MM.1S (cell line): Measurements from ENCODE around the gene ALDH3B1.

ENCODE experiments used
- DNase-seq: peaks from one replicate; pipeline ENCODE4 v3.0.0-alpha.2; 2015
- H2AFZ ChIP-seq: fragments of 300-600 bp; sonication (generic); 2 replicates; pipeline ENCODE4 v1.6.0; 2016; ENCODE audit warnings: antibody characterized with exemption, low read length
- H3F3A ChIP-seq: fragments of 300-600 bp; sonication (generic); 2 replicates; pipeline ENCODE4 v1.6.1; 2016; ENCODE audit warnings: mild to moderate bottlenecking, antibody characterized with exemption, low read length, moderate library complexity, mixed read lengths; ENCODE audit not compliant: insufficient read depth
- H3K27ac ChIP-seq: fragments of 300-600 bp; sonication (generic); 2 replicates; pipeline ENCODE4 v1.5.1; 2016; ENCODE audit warnings: mild to moderate bottlenecking, low read length
- H3K27me3 ChIP-seq: fragments of 300-600 bp; sonication (generic); replicated peaks from 2 replicates; pipeline ENCODE4 v1.6.0; 2016; ENCODE audit warnings: low read length; ENCODE audit not compliant: insufficient read depth
- H3K36me3 ChIP-seq: fragments of 300-600 bp; sonication (generic); replicated peaks from 2 replicates; pipeline ENCODE4 v1.6.1; 2016; ENCODE audit warnings: mild to moderate bottlenecking, low read length, mixed read lengths; ENCODE audit not compliant: insufficient read depth
- H3K4me1 ChIP-seq: fragments of 300-600 bp; sonication (generic); 2 replicates; pipeline ENCODE4 v1.6.1; 2016; ENCODE audit warnings: low read length, mixed read lengths
- H3K4me2 ChIP-seq: fragments of 300-600 bp; sonication (generic); 2 replicates; pipeline ENCODE4 v1.6.0; 2016; ENCODE audit warnings: low read depth, low read length
- H3K4me3 ChIP-seq: fragments of 300-600 bp; sonication (generic); 2 replicates; pipeline ENCODE4 v1.5.1; 2016; ENCODE audit warnings: low read length, mixed read lengths
- H3K79me2 ChIP-seq: fragments of 300-600 bp; sonication (generic); 2 replicates; pipeline ENCODE4 v1.6.1; 2016; ENCODE audit warnings: mixed run types, low read length, mixed read lengths
- H3K9ac ChIP-seq: fragments of 300-600 bp; sonication (generic); 2 replicates; pipeline ENCODE4 v1.6.1; 2016; ENCODE audit warnings: low read length, mixed read lengths
- H3K9me2 ChIP-seq: fragments of 300-600 bp; sonication (generic); replicated peaks from 2 replicates; pipeline ENCODE4 v1.6.1; 2016; ENCODE audit warnings: mild to moderate bottlenecking, low read length, mixed read lengths; ENCODE audit not compliant: insufficient read depth
- H3K9me3 ChIP-seq: fragments of 300-600 bp; sonication (generic); replicated peaks from 2 replicates; pipeline ENCODE4 v1.6.1; 2016; ENCODE audit warnings: mild to moderate bottlenecking, low read length, mixed read lengths; ENCODE audit not compliant: insufficient read depth
- H4K20me1 ChIP-seq: fragments of 300-600 bp; sonication (generic); 2 replicates; pipeline ENCODE4 v1.6.1; 2016; ENCODE audit warnings: mild to moderate bottlenecking, low read length, moderate library complexity, mixed read lengths; ENCODE audit not compliant: insufficient read depth
- CTCF ChIP-seq: fragments of 300-600 bp; sonication (generic); IDR thresholded peaks from 2 replicates; pipeline ENCODE4 v1.5.1; 2016; ENCODE audit warnings: antibody characterized with exemption, low read length, mixed read lengths
- EZH2 ChIP-seq: fragments of 300-600 bp; sonication (generic); optimal IDR thresholded peaks from 2 replicates; pipeline ENCODE3; 2017; ENCODE audit warnings: low read depth, mild to moderate bottlenecking, antibody characterized with exemption, low read length, mixed read lengths
- EZH2phosphoT487 ChIP-seq: fragments of 300-600 bp; sonication (generic); IDR thresholded peaks from 2 replicates; pipeline ENCODE4 v1.6.1; 2018; ENCODE audit warnings: antibody characterized with exemption, low read length

Gene ALDH3B1

GRCh38 chr11:68041617-68042218 is 31.6 kb downstream of the ALDH3B1 start:
- no peak overlapping the region for H3K27ac ChIP-seq
- no peak overlapping the region for H2AFZ ChIP-seq
- no peak for DNase-seq
- H3K4me2 ChIP-seq = peak overlapping the region; percentile 95; the same call in 1 of the 2 replicates
- peaks cover 27% of the 10 kb centered on the region; the same call in 1 of the 2 replicates for H3F3A ChIP-seq
- H4K20me1 ChIP-seq = peaks cover 5% of the 10 kb centered on the region; the same call in 1 of the 2 replicates
- H3K27me3 ChIP-seq = no peaks in the 10 kb centered on the region
- H3K79me2 ChIP-seq = peaks cover 69% of the 10 kb centered on the region
- peaks cover 16% of the 10 kb centered on the region for H3K4me1 ChIP-seq
- no peaks in the 10 kb centered on the region for H3K9me2 ChIP-seq
- no peak overlapping the region for H3K9ac ChIP-seq
- 0 out of 2 replicates have a peak overlapping the region, but pooled peaks have one; percentile 89 for H3K4me3 ChIP-seq
- TF ChIP-seq EZH2 (no peak), EZH2phosphoT487 (no peak), CTCF (no peak)
- H3K9me3 ChIP-seq = no peaks in the 10 kb centered on the region
- H3K36me3 ChIP-seq = no peaks in the 10 kb centered on the region; the same call in 1 of the 2 replicates

GRCh38 chr11:68042219-68043028 is 32.3 kb downstream of the ALDH3B1 start:
- Histone ChIP-seq H3K27me3 (no peaks in the 10 kb centered on the region), H3K79me2 (peaks cover 69% of the 10 kb centered on the region), H4K20me1 (peaks cover 5% of the 10 kb centered on the region; the same call in 1 of the 2 replicates), H3K4me1 (peaks cover 16% of the 10 kb centered on the region), H3K4me3 (no peak overlapping the region), H3K4me2 (no peak overlapping the region), H2AFZ (no peak overlapping the region), H3K9me2 (no peaks in the 10 kb centered on the region), H3F3A (peaks cover 20% of the 10 kb centered on the region; the same call in 1 of the 2 replicates), H3K9ac (no peak overlapping the region), H3K9me3 (no peaks in the 10 kb centered on the region), H3K27ac (no peak overlapping the region), H3K36me3 (no peaks in the 10 kb centered on the region; the same call in 1 of the 2 replicates)
- DNase-seq = no peak
- TF ChIP-seq EZH2 (no peak), CTCF (no peak), EZH2phosphoT487 (no peak)

- Histone ChIP-seq H3K4me2 (no peak overlapping the region), H3K79me2 (peaks cover 69% of the 10 kb centered on the region), H2AFZ (no peak overlapping the region), H3K9me3 (no peaks in the 10 kb centered on the region), H3K9me2 (no peaks in the 10 kb centered on the region), H3K4me3 (no peak overlapping the region), H3K27ac (no peak overlapping the region), H3K4me1 (peaks cover 15% of the 10 kb centered on the region), H3K27me3 (no peaks in the 10 kb centered on the region), H3K36me3 (no peaks in the 10 kb centered on the region; the same call in 1 of the 2 replicates), H4K20me1 (peaks cover 5% of the 10 kb centered on the region; the same call in 1 of the 2 replicates), H3K9ac (no peak overlapping the region), H3F3A (peaks cover 14% of the 10 kb centered on the region; the same call in 1 of the 2 replicates)
- no peak for TF ChIP-seq EZH2
- no peak for DNase-seq
These were observed 32.9 kb downstream of the ALDH3B1 start for GRCh38 chr11:68043029-68043348.
